ENCODE measurements around the gene CALHM6. TPM values are rescaled to one million over a fixed set of nuclear protein-coding genes. Genes with fewer than 3 reads are reported as not detected.

The CALHM6 gene
- total and polyA plus RNA-seq, 9 of the 15 experiments (the other 6 are each of a cell fraction or from before 2014, with no cell fraction given): 0.24 TPM; not detected in 8

- no TSS peak for BruUV-seq (replicated peaks)
- Histone ChIP-seq H3K27ac (ENCODE audit: extremely low read depth, low read depth, low read length) (no peak overlapping the region), H4K20me1 (replicated peaks; ENCODE audit: control insufficient read depth, insufficient read depth, low read length) (no peaks in the 10 kb centered on the region), H3K9ac (ENCODE audit: insufficient read depth in 1 of 2, low read depth in 2 of 2, low read length in 2 of 2) (no peak overlapping the region), H3K4me2 (ENCODE audit: insufficient read depth, low read length) (no peak overlapping the region), H3K27me3 (ENCODE audit: control insufficient read depth in 2 of 2, insufficient read depth in 2 of 2, low read length in 2 of 2) (peaks cover 0 to 9% of the 10 kb centered on the region in 2 experiments; a peak in 1 of 5 replicates), H3K9me3 (replicated peaks; ENCODE audit: control insufficient read depth, insufficient read depth, low read depth, low read length) (no peaks in the 10 kb centered on the region), H3K36me3 (ENCODE audit: control insufficient read depth, insufficient read depth, low read length) (no peaks in the 10 kb centered on the region), H3K79me2 (ENCODE audit: control insufficient read depth, insufficient read depth, low read length) (no peaks in the 10 kb centered on the region), H3K4me1 (replicated peaks in 1 of 2; ENCODE audit: control insufficient read depth in 2 of 2, insufficient read depth in 2 of 2, low read length in 2 of 2) (no peaks in the 10 kb centered on the region; a peak in 1 of 5 replicates), H3K4me3 (no peak overlapping the region), H2AFZ (ENCODE audit: low read depth, low read length) (no peak overlapping the region), H3K9me1 (ENCODE audit: control insufficient read depth, insufficient read depth, low read length) (no peaks in the 10 kb centered on the region)
- TF ChIP-seq BACH1 (tag; IDR thresholded peaks at IDR 0.05) (no peak), NFIC (IDR thresholded peaks at IDR 0.05) (no peak), ARHGAP35 (IDR thresholded peaks at IDR 0.05; ENCODE audit: partially characterized antibody) (no peak), TBL1XR1 (IDR thresholded peaks at IDR 0.05; ENCODE audit: low read length in 2 of 2) (no peak), ZNF384 (IDR thresholded peaks at IDR 0.05; ENCODE audit: low read depth, low read length) (no peak), ZNF3 (CRISPR knock-in tag; IDR thresholded peaks at IDR 0.05) (no peak), FOXJ2 (tag; IDR thresholded peaks at IDR 0.05) (no peak), NFRKB (IDR thresholded peaks at IDR 0.05; ENCODE audit: low read depth) (no peak), RBFOX2 (IDR thresholded peaks at IDR 0.05; ENCODE audit: low read depth, low read length) (no peak), NRF1 (conservative IDR thresholded peaks at IDR 0.05 in 1 of 2, IDR thresholded peaks at IDR 0.05 in 1 of 2) (no peak), TRIM28 (IDR thresholded peaks at IDR 0.05) (no peak), JUND (IDR thresholded peaks at IDR 0.05; ENCODE audit: borderline replicate concordance, low read depth, low read length) (no peak), JUND (tag; IDR thresholded peaks at IDR 0.05; ENCODE audit: borderline replicate concordance, low read depth, low read length) (no peak), ZNF696 (CRISPR knock-in tag; conservative IDR thresholded peaks at IDR 0.05) (no peak), CAMTA2 (CRISPR knock-in tag; conservative IDR thresholded peaks at IDR 0.05) (no peak)
- no peak for DNase-seq (ENCODE audit: extremely low read depth in 1 of 4, low spot score in 3 of 4)
- ChIA-PET CTCF (ENCODE audit: low intra/inter-chr PET ratio) (no interaction called here), POLR2A (no interaction called here)
- in situ Hi-C loops (cut with MboI): no loop called here
- no peak for ATAC-seq
- intact Hi-C loops (cut with micrococcal nuclease): loop anchor here (5.0 kb wide), 1 partner anchor 155 kb away; no protein-coding TSS in a partner anchor
- no peak for FAIRE-seq
These were observed 23.5 kb upstream of the CALHM6 start for GRCh38 chr6:116437656-116438055.
